H9 (cell line): ENCODE measurements around the gene AP4E1. TPM values are rescaled to one million over a fixed set of nuclear protein-coding genes. Genes with fewer than 3 reads are reported as not detected.

Source experiments
- DNase-seq: peaks from one replicate; pipeline ENCODE4 v3.0.0-alpha.2; 2017
- H2AFZ ChIP-seq: one replicate; pipeline ENCODE4 v1.6.1; 2013; ENCODE audit warnings: mild to moderate bottlenecking, low read length, control low read depth, moderate library complexity
- H2AK5ac ChIP-seq: 2 replicates; pipeline ENCODE4 v1.6.1; 2013; ENCODE audit warnings: low read length, control low read depth, mixed read lengths; ENCODE audit not compliant: insufficient read length
- H2BK120ac ChIP-seq: one replicate; pipeline ENCODE4 v1.6.1; 2013; ENCODE audit warnings: low read depth, mild to moderate bottlenecking, low read length, control low read depth, inconsistent platforms; ENCODE audit not compliant: poor library complexity, severe bottlenecking
- H2BK12ac ChIP-seq: 2 replicates; pipeline ENCODE4 v1.6.1; 2013; ENCODE audit warnings: low read length, control low read depth, mixed read lengths, low read depth; ENCODE audit not compliant: insufficient read length
- H2BK15ac ChIP-seq: 2 replicates; pipeline ENCODE4 v1.6.1; 2013; ENCODE audit warnings: low read depth, low read length, control low read depth
- H2BK20ac ChIP-seq: one replicate; pipeline ENCODE4 v1.6.1; 2013; ENCODE audit warnings: low read depth, mild to moderate bottlenecking, low read length, control low read depth, inconsistent platforms; ENCODE audit not compliant: poor library complexity, severe bottlenecking
- H2BK5ac ChIP-seq: 2 replicates; pipeline ENCODE4 v1.6.1; 2013; ENCODE audit warnings: low read length, control low read depth, mixed read lengths; ENCODE audit not compliant: insufficient read length
- H3K14ac ChIP-seq: 2 replicates; pipeline ENCODE4 v1.6.1; 2013; ENCODE audit warnings: low read length, control low read depth; ENCODE audit not compliant: insufficient read depth
- H3K18ac ChIP-seq: 2 replicates; pipeline ENCODE4 v1.6.1; 2013; ENCODE audit warnings: low read depth, mild to moderate bottlenecking, mixed read lengths, low read length, control low read depth; ENCODE audit not compliant: insufficient read length
- H3K23ac ChIP-seq: 2 replicates; pipeline ENCODE4 v1.6.1; 2013; ENCODE audit warnings: low read length, control low read depth, mixed read lengths, low read depth; ENCODE audit not compliant: insufficient read length
- H3K23me2 ChIP-seq: 2 replicates; pipeline ENCODE4 v1.6.1; 2013; ENCODE audit warnings: low read depth, mild to moderate bottlenecking, mixed read lengths, low read length, control low read depth; ENCODE audit not compliant: insufficient read length, poor library complexity, severe bottlenecking
- H3K27ac ChIP-seq: 2 replicates; pipeline ENCODE4 v1.5.1; 2013; ENCODE audit warnings: low read length, control low read depth, mixed read lengths, low read depth; ENCODE audit not compliant: insufficient read length
- H3K27me3 ChIP-seq: 2 replicates; pipeline ENCODE4 v1.6.1; 2013; ENCODE audit warnings: low read length, control low read depth, inconsistent platforms; ENCODE audit not compliant: insufficient read depth
- H3K4ac ChIP-seq: 2 replicates; pipeline ENCODE4 v1.6.1; 2013; ENCODE audit warnings: low read depth, mild to moderate bottlenecking, control low read depth, inconsistent platforms, low read length, moderate library complexity
- H3K4me1 ChIP-seq: 2 replicates; pipeline ENCODE4 v1.6.1; 2013; ENCODE audit warnings: low read length, control low read depth, inconsistent platforms; ENCODE audit not compliant: insufficient read depth
- H3K4me2 ChIP-seq: 2 replicates; pipeline ENCODE4 v1.6.1; 2013; ENCODE audit warnings: low read length, control low read depth, mixed read lengths; ENCODE audit not compliant: insufficient read length, insufficient read depth
- H3K56ac ChIP-seq: 2 replicates; pipeline ENCODE4 v1.6.1; 2013; ENCODE audit warnings: low read depth, mild to moderate bottlenecking, mixed read lengths, low read length, control low read depth; ENCODE audit not compliant: insufficient read length
- H3K79me1 ChIP-seq: 2 replicates; pipeline ENCODE4 v1.6.1; 2013; ENCODE audit warnings: low read depth, mild to moderate bottlenecking, moderate library complexity, low read length, control low read depth, inconsistent platforms; ENCODE audit not compliant: insufficient read depth, poor library complexity, severe bottlenecking
- H3K79me2 ChIP-seq: 2 replicates; pipeline ENCODE4 v1.6.1; 2013; ENCODE audit warnings: low read length, control low read depth, inconsistent platforms; ENCODE audit not compliant: insufficient read depth
- H3K9ac ChIP-seq: 2 replicates; pipeline ENCODE4 v1.6.1; 2013; ENCODE audit warnings: low read length, control low read depth, mixed read lengths; ENCODE audit not compliant: insufficient read length; ENCODE audit errors: extremely low read depth
- H3K9me3 ChIP-seq: one replicate; pipeline ENCODE4 v1.6.1; 2013; ENCODE audit warnings: low read depth, low read length, inconsistent platforms; ENCODE audit not compliant: control insufficient read depth
- H3T11ph ChIP-seq: one replicate; pipeline ENCODE4 v1.6.1; 2013; ENCODE audit warnings: mild to moderate bottlenecking, low read length, control low read depth, inconsistent platforms
- H4K20me1 ChIP-seq: one replicate; pipeline ENCODE4 v1.6.1; 2013; ENCODE audit not compliant: control insufficient read depth, insufficient read length, insufficient read depth
- H4K5ac ChIP-seq: 2 replicates; pipeline ENCODE4 v1.6.1; 2013; ENCODE audit warnings: low read depth, mild to moderate bottlenecking, mixed read lengths, low read length, control low read depth; ENCODE audit not compliant: insufficient read length
- H4K8ac ChIP-seq: replicated peaks from 2 replicates; pipeline ENCODE4 v1.6.1; 2013; ENCODE audit warnings: low read length, control low read depth, mixed read lengths, low read depth; ENCODE audit not compliant: insufficient read length
- H4K91ac ChIP-seq: 2 replicates; pipeline ENCODE4 v1.6.1; 2013; ENCODE audit warnings: low read depth, mild to moderate bottlenecking, moderate library complexity, mixed read lengths, low read length, control low read depth; ENCODE audit not compliant: insufficient read length
- H3K27ac Mint-ChIP-seq, 3 experiments: 2 replicates in 2 of 3; 3 replicates in 1 of 3; pipeline ENCODE4 v1.8.0; 2020 to 2021; ENCODE audit warnings: mixed read lengths in 3 of 3, mild to moderate bottlenecking in 1 of 3, moderate library complexity in 1 of 3
- H3K27me3 Mint-ChIP-seq: 2 replicates; pipeline ENCODE4 v1.8.0; 2021; ENCODE audit warnings: low read depth, mild to moderate bottlenecking, moderate library complexity, mixed read lengths
- H3K36me3 Mint-ChIP-seq, 3 experiments: 2 replicates in 2 of 3; 3 replicates in 1 of 3; pipeline ENCODE4 v1.8.0; 2020 to 2021; ENCODE audit warnings: low read depth in 3 of 3, mixed read lengths in 3 of 3; ENCODE audit not compliant: insufficient read depth in 1 of 3
- H3K4me1 Mint-ChIP-seq, 2 experiments: 2 replicates each; pipeline ENCODE4 v1.8.0; 2020; ENCODE audit warnings: mixed read lengths in 2 of 2
- H3K4me3 Mint-ChIP-seq, 2 experiments: 2 replicates in 1 of 2; 3 replicates in 1 of 2; pipeline ENCODE4 v1.8.0; 2020 to 2021; ENCODE audit warnings: mild to moderate bottlenecking in 2 of 2, mixed read lengths in 2 of 2, moderate library complexity in 1 of 2
- H3K9me3 Mint-ChIP-seq, 2 experiments: 2 replicates in 1 of 2; 3 replicates in 1 of 2; pipeline ENCODE4 v1.8.0; 2020; ENCODE audit warnings: mild to moderate bottlenecking in 2 of 2, mixed read lengths in 2 of 2, moderate library complexity in 1 of 2
- WGBS: extraction: QIAGEN DNeasy Blood & Tissue Kit; methylation state at CpG from one replicate; pipeline ENCODE4 v1.1.7; 2013; ENCODE audit warnings: missing lambda C conversion rate, low lambda C conversion rate, mixed read lengths; ENCODE audit not compliant: insufficient read length; ENCODE audit errors: extremely low coverage; 5-methylcytosine and 5-hydroxymethylcytosine counted together
- total RNA-seq: library from RNA; stranded (reverse); gene quantifications from 2 replicates; pipeline ENCODE4 v1.2.1, GENCODE V29; 2021
- TF ChIP-seq, protein P1 (sequence below): fragments of 200-600 bp; sonication (generic); conservative IDR thresholded peaks from 3 replicates; pipeline ENCODE4 v1.8.0; 2021; ENCODE audit warnings: antibody characterized with exemption, mild to moderate bottlenecking

AP4E1 gene
- total RNA-seq, 1 experiment from 2014 or later, result 13.8 TPM

- Histone ChIP-seq H3K79me2 (no peaks in the 10 kb centered on the region), H3T11ph (no peak overlapping the region), H2BK15ac (no peak overlapping the region), H3K9me3 (no peaks in the 10 kb centered on the region), H4K8ac (no peak overlapping the region), H3K23me2 (no peaks in the 10 kb centered on the region), H3K79me1 (no peaks in the 10 kb centered on the region), H3K9ac (no peak overlapping the region), H3K18ac (no peak overlapping the region), H2BK20ac (no peak overlapping the region), H2BK120ac (no peak overlapping the region), H3K14ac (no peak overlapping the region), H3K23ac (no peak overlapping the region), H4K20me1 (no peaks in the 10 kb centered on the region), H2BK5ac (no peak overlapping the region), H3K27me3 (no peaks in the 10 kb centered on the region), H4K5ac (no peak overlapping the region), H3K27ac (no peak overlapping the region), H2BK12ac (no peak overlapping the region), H3K4ac (no peak overlapping the region), H3K56ac (no peak overlapping the region), H4K91ac (no peak overlapping the region), H3K4me2 (no peak overlapping the region), H3K4me1 (no peaks in the 10 kb centered on the region; the same call in 1 of the 2 replicates), H2AK5ac (no peak overlapping the region), H2AFZ (no peak overlapping the region)
- WGBS, result no CpG with 5 or more reads among the region's 4 CpGs
- Mint-ChIP-seq H3K27ac (no peak overlapping the region), H3K4me3 (no peak overlapping the region), H3K27me3 (no peaks in the 10 kb centered on the region), H3K9me3 (peaks cover 0 to 8% of the 10 kb centered on the region in 2 experiments; a peak in 4 of 5 replicates), H3K36me3 (peaks cover 14 to 22% (median 21%) of the 10 kb centered on the region in 3 experiments), H3K4me1 (peaks cover 3 to 4% of the 10 kb centered on the region in 2 experiments; a peak in 2 of 4 replicates)
- DNase-seq, result no peak
- TF ChIP-seq, protein P1, sequence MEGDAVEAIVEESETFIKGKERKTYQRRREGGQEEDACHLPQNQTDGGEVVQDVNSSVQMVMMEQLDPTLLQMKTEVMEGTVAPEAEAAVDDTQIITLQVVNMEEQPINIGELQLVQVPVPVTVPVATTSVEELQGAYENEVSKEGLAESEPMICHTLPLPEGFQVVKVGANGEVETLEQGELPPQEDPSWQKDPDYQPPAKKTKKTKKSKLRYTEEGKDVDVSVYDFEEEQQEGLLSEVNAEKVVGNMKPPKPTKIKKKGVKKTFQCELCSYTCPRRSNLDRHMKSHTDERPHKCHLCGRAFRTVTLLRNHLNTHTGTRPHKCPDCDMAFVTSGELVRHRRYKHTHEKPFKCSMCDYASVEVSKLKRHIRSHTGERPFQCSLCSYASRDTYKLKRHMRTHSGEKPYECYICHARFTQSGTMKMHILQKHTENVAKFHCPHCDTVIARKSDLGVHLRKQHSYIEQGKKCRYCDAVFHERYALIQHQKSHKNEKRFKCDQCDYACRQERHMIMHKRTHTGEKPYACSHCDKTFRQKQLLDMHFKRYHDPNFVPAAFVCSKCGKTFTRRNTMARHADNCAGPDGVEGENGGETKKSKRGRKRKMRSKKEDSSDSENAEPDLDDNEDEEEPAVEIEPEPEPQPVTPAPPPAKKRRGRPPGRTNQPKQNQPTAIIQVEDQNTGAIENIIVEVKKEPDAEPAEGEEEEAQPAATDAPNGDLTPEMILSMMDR, result no peak
Measured at GRCh38 chr15:51007131-51007666, 98.7 kb downstream of the AP4E1 start.
